VCaP (cell line): ENCODE results near the gene CRIM1.

Experiments used
- H3K27ac ChIP-seq: fragments of 450-650 bp; 2 replicates; pipeline ENCODE4 v1.5.1; 2017
- CTCF ChIP-seq: fragments of 450-650 bp; conservative IDR thresholded peaks from 2 replicates; pipeline ENCODE4 v1.5.1; 2017; ENCODE audit warnings: mild to moderate bottlenecking, moderate library complexity

Gene CRIM1

GRCh38 chr2:36403675-36404230 is 48.2 kb downstream of the CRIM1 start:
- TF ChIP-seq CTCF, result no peak
- H3K27ac ChIP-seq, result no peak overlapping the region

GRCh38 chr2:36404318-36404717 is 48.7 kb downstream of the CRIM1 start:
- no peak for TF ChIP-seq CTCF
- no peak overlapping the region for H3K27ac ChIP-seq

- H3K27ac ChIP-seq, result no peak overlapping the region
- no peak for TF ChIP-seq CTCF
Observed at GRCh38 chr2:36404754-36405153, 49.2 kb downstream of the CRIM1 start.

- H3K27ac ChIP-seq, result no peak overlapping the region
- TF ChIP-seq CTCF, result no peak
Observed at GRCh38 chr2:36405183-36405582, 49.6 kb downstream of the CRIM1 start.

- TF ChIP-seq CTCF, result no peak
- H3K27ac ChIP-seq, result no peak overlapping the region
Observed at GRCh38 chr2:36406296-36406695, 50.7 kb downstream of the CRIM1 start.

GRCh38 chr2:36407413-36407812 is 51.8 kb downstream of the CRIM1 start:
- peak overlapping the region; percentile 45 for H3K27ac ChIP-seq
- TF ChIP-seq CTCF, result no peak

- H3K27ac ChIP-seq, result peak overlapping the region; percentile 45
- TF ChIP-seq CTCF, result no peak
Observed at GRCh38 chr2:36408198-36408703, 52.7 kb downstream of the CRIM1 start.
